GM23338 (cell line): ENCODE results near the gene PIK3R5. TPM values are rescaled to one million over a fixed set of nuclear protein-coding genes. Genes with fewer than 3 reads are reported as not detected.

Experiments used
- ATAC-seq: fragments of 200-7000 bp; cut with Tn5 transposase; 3 replicates; pipeline ENCODE4 v1.9.1; 2020
- DNase-seq: peaks from one replicate; pipeline ENCODE4 v3.0.0-alpha.2; 2015; ENCODE audit warnings: low spot score
- H2AFZ ChIP-seq: fragments of 200-600 bp; sonication (generic); 2 replicates; pipeline ENCODE4 v1.8.0; 2016; ENCODE audit warnings: antibody characterized with exemption, mild to moderate bottlenecking, moderate library complexity
- H3F3A ChIP-seq: fragments of 200-600 bp; sonication (generic); replicated peaks from 2 replicates; pipeline ENCODE4 v1.8.0; 2017; ENCODE audit warnings: antibody characterized with exemption, mixed run types, low read depth
- H3K27ac ChIP-seq: fragments of 200-600 bp; sonication (generic); 2 replicates; pipeline ENCODE4 v1.6.1; 2016; ENCODE audit warnings: low read depth
- H3K27me3 ChIP-seq: fragments of 200-600 bp; sonication (generic); 2 replicates; pipeline ENCODE4 v1.8.0; 2016; ENCODE audit warnings: mild to moderate bottlenecking, mixed run types, moderate library complexity; ENCODE audit not compliant: insufficient read depth
- H3K36me3 ChIP-seq: fragments of 200-600 bp; sonication (generic); 2 replicates; pipeline ENCODE4 v1.8.0; 2016; ENCODE audit warnings: mild to moderate bottlenecking; ENCODE audit not compliant: insufficient read depth
- H3K4me1 ChIP-seq: fragments of 200-600 bp; sonication (generic); 2 replicates; pipeline ENCODE4 v1.8.0; 2016; ENCODE audit warnings: mild to moderate bottlenecking, moderate library complexity; ENCODE audit not compliant: insufficient read depth
- H3K4me2 ChIP-seq: fragments of 200-600 bp; sonication (generic); 2 replicates; pipeline ENCODE4 v1.7.1; 2017; ENCODE audit warnings: mixed run types
- H3K4me3 ChIP-seq: fragments of 200-600 bp; sonication (generic); 2 replicates; pipeline ENCODE4 v1.6.1; 2016; ENCODE audit warnings: mixed run types
- H3K79me2 ChIP-seq: fragments of 200-600 bp; sonication (generic); replicated peaks from 2 replicates; pipeline ENCODE4 v1.8.0; 2017; ENCODE audit warnings: mild to moderate bottlenecking; ENCODE audit not compliant: insufficient read depth
- H3K9me2 ChIP-seq: fragments of 200-600 bp; sonication (generic); 2 replicates; pipeline ENCODE4 v1.8.0; 2017; ENCODE audit not compliant: insufficient read depth
- H4K20me1 ChIP-seq: fragments of 200-600 bp; sonication (generic); replicated peaks from 2 replicates; pipeline ENCODE4 v1.8.0; 2017; ENCODE audit warnings: mild to moderate bottlenecking; ENCODE audit not compliant: insufficient read depth
- H3K27ac Mint-ChIP-seq: 2 replicates; pipeline ENCODE4 v1.8.0; 2020; ENCODE audit warnings: inconsistent platforms, mild to moderate bottlenecking, moderate library complexity, mixed read lengths
- H3K27me3 Mint-ChIP-seq: 3 replicates; pipeline ENCODE4 v1.8.0; 2022; ENCODE audit warnings: low read depth, mild to moderate bottlenecking, moderate library complexity, mixed read lengths, inconsistent platforms; ENCODE audit not compliant: insufficient read depth, poor library complexity
- H3K36me3 Mint-ChIP-seq: 3 replicates; pipeline ENCODE4 v1.8.0; 2021; ENCODE audit warnings: low read depth, mild to moderate bottlenecking, inconsistent platforms, moderate library complexity, mixed read lengths
- H3K4me1 Mint-ChIP-seq: 3 replicates; pipeline ENCODE4 v1.8.0; 2020; ENCODE audit warnings: mild to moderate bottlenecking, inconsistent platforms, mixed read lengths
- H3K4me3 Mint-ChIP-seq: 3 replicates; pipeline ENCODE4 v1.8.0; 2021; ENCODE audit warnings: moderate library complexity, mild to moderate bottlenecking, inconsistent platforms, mixed read lengths
- H3K9me3 Mint-ChIP-seq: 3 replicates; pipeline ENCODE4 v1.8.0; 2020; ENCODE audit warnings: moderate library complexity, mild to moderate bottlenecking, inconsistent platforms, mixed read lengths
- EZH2 ChIP-seq: fragments of 200-600 bp; sonication (generic); IDR thresholded peaks from one replicate; pipeline ENCODE4 v1.8.0; 2017; ENCODE audit warnings: antibody characterized with exemption, mild to moderate bottlenecking, low read depth; ENCODE audit not compliant: unreplicated experiment
- EZH2phosphoT487 ChIP-seq: fragments of 200-600 bp; sonication (generic); IDR thresholded peaks from one replicate; pipeline ENCODE4 v1.8.1; 2018; ENCODE audit warnings: antibody characterized with exemption; ENCODE audit not compliant: unreplicated experiment
- NANOG ChIP-seq: IDR thresholded peaks from 2 replicates; pipeline ENCODE4 v1.6.1; 2016; ENCODE audit warnings: antibody characterized with exemption, borderline replicate concordance
- POLR2AphosphoS5 ChIP-seq: IDR thresholded peaks from 2 replicates; pipeline ENCODE4 v1.6.1; 2016; ENCODE audit warnings: antibody characterized with exemption, low read depth
- STAT1 ChIP-seq: IDR thresholded peaks from one replicate; pipeline ENCODE4 v1.6.1; 2016; ENCODE audit warnings: antibody characterized with exemption; ENCODE audit not compliant: unreplicated experiment
- ZNF114 ChIP-seq: fragments of 250-450 bp; sonication (Bioruptor Pico); IDR thresholded peaks from 2 replicates; pipeline ENCODE4 v1.5.0; 2020; ENCODE audit warnings: mild to moderate bottlenecking, moderate library complexity
- ZNF331 ChIP-seq: fragments of 250-450 bp; sonication (Bioruptor Pico); IDR thresholded peaks from 2 replicates; pipeline ENCODE4 v1.5.0; 2020; ENCODE audit warnings: low read depth, mild to moderate bottlenecking, moderate library complexity
- polyA plus RNA-seq: library from polyadenylated mRNA; unstranded; fragments of >200 nt; fragmentation: Nextera tagmentation; extraction: Ambion mirVana; gene quantifications from 2 replicates; pipeline ENCODE4 v1.2.1, GENCODE V29; 2016
- total RNA-seq: library from RNA; depleted of rRNA; stranded (reverse); fragments of >200 nt; shearing (Covaris generic); gene quantifications from 2 replicates; pipeline ENCODE4 v1.2.3, GENCODE V29; 2014
- TF ChIP-seq, protein P1 (sequence below), 2 experiments: fragments of 200-600 bp in 1 of 2; sonication (generic) in 1 of 2; conservative IDR thresholded peaks; 2 replicates each; pipeline versions ENCODE4 v1.5.1 to v1.6.1; 2016 to 2017; ENCODE audit warnings: antibody characterized with exemption in 2 of 2, low read depth in 2 of 2, mild to moderate bottlenecking in 2 of 2, moderate library complexity in 1 of 2
- TF ChIP-seq, protein P2 (sequence below): fragments of 250-450 bp; sonication (Bioruptor Pico); IDR thresholded peaks from 2 replicates; pipeline ENCODE4 v1.5.0; 2020; ENCODE audit warnings: mild to moderate bottlenecking, moderate library complexity

The PIK3R5 gene
- total and polyA plus RNA-seq, 2 experiments from 2014 or later = 1.7 to 9.4 TPM

- no peaks in the 10 kb centered on the region for H3K4me1 ChIP-seq
- no peaks in the 10 kb centered on the region for H3K4me1 Mint-ChIP-seq
Observed at GRCh38 chr17:8986295-8986694, 20.8 kb upstream of the PIK3R5 start.

DNA sequence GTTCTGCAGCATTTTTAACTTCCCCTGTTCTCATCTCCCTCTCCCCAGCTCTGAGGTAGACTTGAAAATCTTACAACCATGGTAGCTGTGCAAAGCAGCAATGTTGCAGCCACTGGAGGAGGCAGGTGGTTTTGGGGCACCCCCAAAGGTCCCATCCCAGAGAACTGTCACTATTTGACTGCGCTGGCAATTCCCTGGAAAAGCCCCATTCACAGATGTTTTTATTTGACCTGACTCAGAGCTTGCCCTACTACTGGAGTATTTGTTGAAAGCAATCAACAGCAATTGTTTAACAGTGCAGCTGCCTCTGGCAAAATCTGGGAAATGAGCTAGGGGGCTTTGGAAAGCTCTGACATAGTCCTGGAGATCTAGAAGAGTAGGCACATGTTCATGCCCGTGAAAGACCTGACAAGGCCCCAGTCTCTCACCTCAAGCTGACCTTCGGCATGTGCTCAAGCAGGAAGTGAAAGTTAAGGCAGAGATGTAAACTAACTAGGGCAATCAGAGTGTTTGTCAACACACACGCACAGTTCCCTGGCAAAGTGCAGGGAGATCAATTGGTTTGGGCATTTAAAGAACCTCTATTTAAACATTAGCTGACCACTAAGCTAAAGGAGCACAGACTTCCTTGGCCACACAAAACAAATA, 19.7 kb upstream of the PIK3R5 start:
- ATAC-seq = no peak
- H2AFZ ChIP-seq = no peak overlapping the region
- DNase-seq = no peak
- Mint-ChIP-seq H3K4me3 (no peak overlapping the region), H3K27ac (no peak overlapping the region), H3K4me1 (no peaks in the 10 kb centered on the region), H3K36me3 (no peaks in the 10 kb centered on the region; the same call in 2 of the 3 replicates), H3K27me3 (peaks cover 6% of the 10 kb centered on the region), H3K9me3 (peaks cover 18% of the 10 kb centered on the region)
- H3F3A ChIP-seq = no peaks in the 10 kb centered on the region
- H3K4me2 ChIP-seq = no peak overlapping the region
- no peaks in the 10 kb centered on the region for H3K27me3 ChIP-seq
- H3K79me2 ChIP-seq = no peaks in the 10 kb centered on the region
- H4K20me1 ChIP-seq = no peaks in the 10 kb centered on the region
- no peak overlapping the region for H3K4me3 ChIP-seq
- H3K27ac ChIP-seq = no peak overlapping the region
- H3K9me2 ChIP-seq = no peaks in the 10 kb centered on the region
- no peaks in the 10 kb centered on the region for H3K36me3 ChIP-seq
- H3K4me1 ChIP-seq = no peaks in the 10 kb centered on the region
- TF ChIP-seq, protein P1, sequence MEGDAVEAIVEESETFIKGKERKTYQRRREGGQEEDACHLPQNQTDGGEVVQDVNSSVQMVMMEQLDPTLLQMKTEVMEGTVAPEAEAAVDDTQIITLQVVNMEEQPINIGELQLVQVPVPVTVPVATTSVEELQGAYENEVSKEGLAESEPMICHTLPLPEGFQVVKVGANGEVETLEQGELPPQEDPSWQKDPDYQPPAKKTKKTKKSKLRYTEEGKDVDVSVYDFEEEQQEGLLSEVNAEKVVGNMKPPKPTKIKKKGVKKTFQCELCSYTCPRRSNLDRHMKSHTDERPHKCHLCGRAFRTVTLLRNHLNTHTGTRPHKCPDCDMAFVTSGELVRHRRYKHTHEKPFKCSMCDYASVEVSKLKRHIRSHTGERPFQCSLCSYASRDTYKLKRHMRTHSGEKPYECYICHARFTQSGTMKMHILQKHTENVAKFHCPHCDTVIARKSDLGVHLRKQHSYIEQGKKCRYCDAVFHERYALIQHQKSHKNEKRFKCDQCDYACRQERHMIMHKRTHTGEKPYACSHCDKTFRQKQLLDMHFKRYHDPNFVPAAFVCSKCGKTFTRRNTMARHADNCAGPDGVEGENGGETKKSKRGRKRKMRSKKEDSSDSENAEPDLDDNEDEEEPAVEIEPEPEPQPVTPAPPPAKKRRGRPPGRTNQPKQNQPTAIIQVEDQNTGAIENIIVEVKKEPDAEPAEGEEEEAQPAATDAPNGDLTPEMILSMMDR (conservative IDR thresholded peaks at IDR 0.05; ENCODE audit: low read depth in 2 of 2) = no peak
- TF ChIP-seq EZH2 (no peak), ZNF331 (CRISPR knock-in tag) (no peak), ZNF114 (CRISPR knock-in tag) (no peak), NANOG (no peak), EZH2phosphoT487 (no peak), STAT1 (no peak)
- TF ChIP-seq, protein P2, sequence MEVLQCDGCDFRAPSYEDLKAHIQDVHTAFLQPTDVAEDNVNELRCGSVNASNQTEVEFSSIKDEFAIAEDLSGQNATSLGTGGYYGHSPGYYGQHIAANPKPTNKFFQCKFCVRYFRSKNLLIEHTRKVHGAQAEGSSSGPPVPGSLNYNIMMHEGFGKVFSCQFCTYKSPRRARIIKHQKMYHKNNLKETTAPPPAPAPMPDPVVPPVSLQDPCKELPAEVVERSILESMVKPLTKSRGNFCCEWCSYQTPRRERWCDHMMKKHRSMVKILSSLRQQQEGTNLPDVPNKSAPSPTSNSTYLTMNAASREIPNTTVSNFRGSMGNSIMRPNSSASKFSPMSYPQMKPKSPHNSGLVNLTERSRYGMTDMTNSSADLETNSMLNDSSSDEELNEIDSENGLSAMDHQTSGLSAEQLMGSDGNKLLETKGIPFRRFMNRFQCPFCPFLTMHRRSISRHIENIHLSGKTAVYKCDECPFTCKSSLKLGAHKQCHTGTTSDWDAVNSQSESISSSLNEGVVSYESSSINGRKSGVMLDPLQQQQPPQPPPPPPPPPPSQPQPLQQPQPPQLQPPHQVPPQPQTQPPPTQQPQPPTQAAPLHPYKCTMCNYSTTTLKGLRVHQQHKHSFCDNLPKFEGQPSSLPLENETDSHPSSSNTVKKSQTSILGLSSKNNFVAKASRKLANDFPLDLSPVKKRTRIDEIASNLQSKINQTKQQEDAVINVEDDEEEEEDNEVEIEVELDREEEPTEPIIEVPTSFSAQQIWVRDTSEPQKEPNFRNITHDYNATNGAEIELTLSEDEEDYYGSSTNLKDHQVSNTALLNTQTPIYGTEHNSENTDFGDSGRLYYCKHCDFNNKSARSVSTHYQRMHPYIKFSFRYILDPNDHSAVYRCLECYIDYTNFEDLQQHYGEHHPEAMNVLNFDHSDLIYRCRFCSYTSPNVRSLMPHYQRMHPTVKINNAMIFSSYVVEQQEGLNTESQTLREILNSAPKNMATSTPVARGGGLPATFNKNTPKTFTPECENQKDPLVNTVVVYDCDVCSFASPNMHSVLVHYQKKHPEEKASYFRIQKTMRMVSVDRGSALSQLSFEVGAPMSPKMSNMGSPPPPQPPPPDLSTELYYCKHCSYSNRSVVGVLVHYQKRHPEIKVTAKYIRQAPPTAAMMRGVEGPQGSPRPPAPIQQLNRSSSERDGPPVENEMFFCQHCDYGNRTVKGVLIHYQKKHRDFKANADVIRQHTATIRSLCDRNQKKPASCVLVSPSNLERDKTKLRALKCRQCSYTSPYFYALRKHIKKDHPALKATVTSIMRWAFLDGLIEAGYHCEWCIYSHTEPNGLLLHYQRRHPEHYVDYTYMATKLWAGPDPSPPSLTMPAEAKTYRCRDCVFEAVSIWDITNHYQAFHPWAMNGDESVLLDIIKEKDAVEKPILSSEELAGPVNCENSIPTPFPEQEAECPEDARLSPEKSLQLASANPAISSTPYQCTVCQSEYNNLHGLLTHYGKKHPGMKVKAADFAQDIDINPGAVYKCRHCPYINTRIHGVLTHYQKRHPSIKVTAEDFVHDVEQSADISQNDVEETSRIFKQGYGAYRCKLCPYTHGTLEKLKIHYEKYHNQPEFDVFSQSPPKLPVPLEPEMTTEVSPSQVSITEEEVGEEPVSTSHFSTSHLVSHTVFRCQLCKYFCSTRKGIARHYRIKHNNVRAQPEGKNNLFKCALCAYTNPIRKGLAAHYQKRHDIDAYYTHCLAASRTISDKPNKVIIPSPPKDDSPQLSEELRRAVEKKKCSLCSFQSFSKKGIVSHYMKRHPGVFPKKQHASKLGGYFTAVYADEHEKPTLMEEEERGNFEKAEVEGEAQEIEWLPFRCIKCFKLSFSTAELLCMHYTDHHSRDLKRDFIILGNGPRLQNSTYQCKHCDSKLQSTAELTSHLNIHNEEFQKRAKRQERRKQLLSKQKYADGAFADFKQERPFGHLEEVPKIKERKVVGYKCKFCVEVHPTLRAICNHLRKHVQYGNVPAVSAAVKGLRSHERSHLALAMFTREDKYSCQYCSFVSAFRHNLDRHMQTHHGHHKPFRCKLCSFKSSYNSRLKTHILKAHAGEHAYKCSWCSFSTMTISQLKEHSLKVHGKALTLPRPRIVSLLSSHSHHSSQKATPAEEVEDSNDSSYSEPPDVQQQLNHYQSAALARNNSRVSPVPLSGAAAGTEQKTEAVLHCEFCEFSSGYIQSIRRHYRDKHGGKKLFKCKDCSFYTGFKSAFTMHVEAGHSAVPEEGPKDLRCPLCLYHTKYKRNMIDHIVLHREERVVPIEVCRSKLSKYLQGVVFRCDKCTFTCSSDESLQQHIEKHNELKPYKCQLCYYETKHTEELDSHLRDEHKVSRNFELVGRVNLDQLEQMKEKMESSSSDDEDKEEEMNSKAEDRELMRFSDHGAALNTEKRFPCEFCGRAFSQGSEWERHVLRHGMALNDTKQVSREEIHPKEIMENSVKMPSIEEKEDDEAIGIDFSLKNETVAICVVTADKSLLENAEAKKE (CRISPR knock-in tag) = no peak

More at GRCh38 chr17:8986295-8986694, 20.8 kb upstream of the PIK3R5 start:
- TF ChIP-seq, protein P1 (conservative IDR thresholded peaks at IDR 0.05; ENCODE audit: low read depth in 2 of 2) = peak in 1 of 2 experiments; percentile 24; a peak in 1 of 4 replicates
- no peak for TF ChIP-seq POLR2AphosphoS5
- no peak for ATAC-seq
- no peaks in the 10 kb centered on the region for H3K79me2 ChIP-seq
- no peak overlapping the region for H3K4me3 ChIP-seq
- no peaks in the 10 kb centered on the region for H4K20me1 ChIP-seq
- no peak for DNase-seq
- no peaks in the 10 kb centered on the region for H3K27me3 ChIP-seq
- no peaks in the 10 kb centered on the region for H3K36me3 ChIP-seq
- H3K27ac Mint-ChIP-seq = no peak overlapping the region
- H3F3A ChIP-seq = no peaks in the 10 kb centered on the region
- no peak overlapping the region for H2AFZ ChIP-seq
- no peak overlapping the region for H3K4me3 Mint-ChIP-seq
- no peaks in the 10 kb centered on the region for H3K9me2 ChIP-seq
- no peak overlapping the region for H3K4me2 ChIP-seq
- peaks cover 18% of the 10 kb centered on the region for H3K9me3 Mint-ChIP-seq
- H3K27ac ChIP-seq = no peak overlapping the region
- no peaks in the 10 kb centered on the region; the same call in 2 of the 3 replicates for H3K36me3 Mint-ChIP-seq
- H3K27me3 Mint-ChIP-seq = peaks cover 6% of the 10 kb centered on the region
